HG02798 (cell line): ENCODE measurements around the gene BLOC1S3.

Experiments
- ATAC-seq: cut with Tn5 transposase; IDR thresholded peaks from one replicate; pipeline ENCODE4 v1.9.1; 2021; ENCODE audit warnings: mild to moderate bottlenecking; ENCODE audit not compliant: unreplicated experiment, poor library complexity

The BLOC1S3 gene

DNA sequence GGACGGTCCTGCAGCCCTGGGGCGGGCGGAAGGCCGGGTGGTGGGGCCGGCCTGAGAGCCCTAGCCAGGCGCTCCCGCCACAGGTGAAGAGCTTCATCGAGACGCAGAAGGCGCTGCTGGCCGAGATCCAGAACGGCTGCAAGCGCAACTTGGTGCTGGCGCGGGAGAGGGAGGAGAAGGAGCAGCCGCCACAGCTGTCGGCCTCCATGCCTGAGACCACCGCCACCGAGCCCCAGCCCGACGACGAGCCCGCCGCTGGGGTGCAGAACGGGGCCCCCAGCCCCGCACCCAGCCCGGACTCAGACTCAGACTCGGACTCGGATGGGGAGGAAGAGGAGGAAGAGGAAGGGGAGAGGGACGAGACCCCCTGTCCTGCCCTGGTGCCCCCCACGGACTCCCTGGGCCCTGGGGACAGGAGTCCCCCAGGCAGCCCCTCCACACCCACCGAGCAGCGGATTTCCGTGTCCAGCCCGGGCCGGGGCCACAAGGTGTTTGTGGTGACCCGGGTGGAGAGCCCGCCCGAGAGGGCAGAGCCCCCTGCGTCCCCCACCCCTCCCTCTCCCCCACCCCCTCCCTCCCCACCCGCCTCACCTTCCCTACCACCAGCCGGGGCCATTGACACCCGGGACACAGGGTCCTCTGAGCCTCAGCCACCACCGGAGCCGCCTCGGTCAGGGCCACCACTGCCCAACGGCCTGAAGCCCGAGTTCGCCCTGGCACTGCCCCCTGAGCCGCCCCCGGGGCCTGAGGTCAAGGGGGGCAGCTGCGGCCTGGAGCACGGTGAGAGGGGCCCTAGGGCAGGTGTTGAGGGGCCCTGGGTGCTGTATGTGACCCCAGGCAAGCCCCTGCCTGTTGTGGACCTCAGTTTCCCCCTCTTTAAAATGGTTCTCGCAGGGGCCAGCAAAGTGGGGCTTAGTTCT, 33.1 kb upstream of the BLOC1S3 start:
- ATAC-seq = no peak

DNA sequence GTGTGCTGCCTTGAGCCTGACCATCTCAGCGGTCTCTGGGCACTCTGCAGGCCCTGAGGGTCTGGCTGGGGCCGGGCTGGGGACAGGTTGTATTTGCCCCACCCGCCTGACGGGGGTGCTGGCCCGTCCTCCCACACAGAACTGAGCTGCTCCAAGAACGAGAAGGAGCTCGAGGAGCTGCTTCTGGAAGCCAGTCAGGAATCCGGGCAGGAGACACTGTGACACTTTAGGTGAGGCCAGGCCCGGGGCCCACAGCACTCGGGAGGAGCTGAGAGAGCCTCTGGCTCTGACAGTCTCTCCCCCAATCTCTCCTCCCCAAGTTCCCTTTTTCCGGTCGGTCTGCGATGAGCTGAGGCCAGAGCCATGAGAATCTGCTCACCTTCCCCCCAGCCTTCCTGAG, 32.3 kb upstream of the BLOC1S3 start:
- ATAC-seq = no peak

DNA sequence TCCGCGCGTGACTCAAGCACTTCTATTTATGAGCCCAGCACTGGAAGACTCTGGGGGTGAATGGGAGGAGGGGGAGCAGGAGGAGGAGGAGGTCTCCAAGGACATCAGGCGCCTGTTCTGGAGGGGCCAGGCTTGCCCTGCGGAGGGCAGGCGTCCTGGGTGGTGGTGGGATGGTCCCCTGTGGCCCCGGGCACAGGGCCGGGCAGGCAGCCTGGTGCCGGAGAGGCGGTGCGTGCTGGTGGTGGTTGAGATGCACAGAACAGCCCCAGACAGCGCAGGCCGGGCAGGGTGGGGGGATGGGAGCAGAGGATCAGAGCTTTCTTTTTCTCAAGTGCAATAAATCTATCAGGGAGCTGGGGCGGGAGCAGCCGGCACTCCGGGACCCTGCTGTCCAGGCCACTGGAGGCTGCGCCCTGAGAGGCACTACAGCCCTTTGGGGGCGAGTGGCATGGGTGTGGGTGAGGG, 31.8 kb upstream of the BLOC1S3 start:
- no peak for ATAC-seq

DNA sequence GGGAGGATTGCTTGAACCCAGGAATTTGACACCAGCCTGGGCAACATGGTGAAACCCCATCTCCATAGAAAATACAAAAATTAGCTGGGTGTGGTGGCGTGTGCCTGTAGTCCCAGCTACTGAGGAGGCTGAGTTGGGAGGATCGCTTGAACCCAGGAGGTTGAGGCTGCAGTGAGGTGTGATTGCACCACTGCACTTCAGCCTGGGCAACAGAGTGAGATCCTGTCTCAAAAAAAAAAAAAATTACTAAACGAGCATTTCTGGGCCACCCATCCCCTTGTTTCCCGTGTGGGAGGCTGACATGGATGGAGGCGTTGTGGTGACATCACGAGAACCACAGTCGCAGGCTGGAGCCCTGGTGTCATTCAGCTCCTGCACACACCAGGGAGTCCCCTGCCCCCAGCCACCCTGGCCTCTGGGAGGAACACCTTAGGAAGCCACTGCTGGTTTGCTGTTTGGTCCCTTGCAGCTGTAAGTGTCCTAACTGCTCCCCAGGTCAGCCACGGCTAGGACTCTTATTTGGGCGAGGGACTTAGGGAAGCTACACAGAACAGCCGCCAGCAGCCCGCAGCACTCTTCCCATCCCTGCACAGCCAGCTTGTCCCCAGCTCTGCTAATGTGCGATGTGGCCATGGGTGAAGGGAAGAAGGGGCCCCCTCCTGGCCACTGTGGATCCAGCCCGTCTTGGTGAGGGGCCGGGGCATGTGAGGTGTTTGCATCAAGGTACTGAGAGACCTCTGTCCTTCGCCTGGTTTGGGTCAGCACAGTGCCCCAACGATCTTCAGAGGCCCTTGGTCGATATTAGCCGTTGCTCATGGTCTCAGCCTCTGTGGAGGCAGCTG, 30.5 kb upstream of the BLOC1S3 start:
- ATAC-seq = no peak

GRCh38 chr19:45149129-45149528, 29.5 kb upstream of the BLOC1S3 start:
- no peak for ATAC-seq

DNA sequence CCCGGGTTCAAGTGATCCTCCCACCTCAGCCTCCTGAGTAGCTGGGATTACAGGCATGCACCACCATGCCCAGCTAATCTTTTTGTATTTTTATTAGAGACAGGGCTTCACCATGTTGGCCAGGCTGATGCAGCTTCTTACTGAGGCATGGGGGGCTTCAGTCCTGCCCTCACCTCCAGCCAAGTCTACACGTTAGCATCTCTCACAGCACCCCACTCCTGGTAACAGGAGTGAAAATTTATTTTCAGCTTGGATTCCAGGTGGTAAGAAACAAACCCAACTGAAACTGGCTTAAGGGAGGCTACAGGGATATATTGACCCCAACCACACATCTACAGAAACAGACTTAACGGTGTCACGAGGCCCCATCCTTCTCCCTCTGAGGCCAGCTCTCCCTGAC, 28.4 kb upstream of the BLOC1S3 start:
- ATAC-seq = no peak

DNA sequence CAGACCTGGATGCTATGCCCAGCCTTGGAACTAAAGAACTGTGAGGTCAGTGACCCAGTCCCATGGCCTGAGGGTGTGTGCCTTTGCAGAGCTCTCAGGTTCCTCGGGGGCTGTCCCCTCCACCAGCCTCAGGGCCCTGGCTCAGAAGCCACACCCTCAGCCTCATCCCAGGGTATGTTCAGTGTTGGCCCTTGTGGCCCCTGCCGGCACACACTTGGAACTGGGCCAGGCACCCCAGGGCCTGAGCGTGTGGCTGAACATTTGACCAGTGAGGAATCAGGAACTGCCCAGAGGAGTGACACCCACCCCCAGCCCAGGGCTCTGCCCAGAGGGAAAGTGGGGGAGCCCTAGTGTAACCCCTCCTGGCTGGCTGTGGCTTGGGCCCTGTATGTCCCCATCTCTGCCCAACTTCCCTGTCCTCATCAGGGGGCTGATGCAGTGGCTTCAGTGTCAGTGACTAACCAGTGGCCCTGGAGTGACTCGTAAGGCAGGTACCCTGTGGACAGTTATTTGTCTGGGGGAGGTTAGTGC, 27.8 kb upstream of the BLOC1S3 start:
- ATAC-seq = no peak

GRCh38 chr19:45151320-45151719, 27.3 kb upstream of the BLOC1S3 start:
- ATAC-seq = no peak

DNA sequence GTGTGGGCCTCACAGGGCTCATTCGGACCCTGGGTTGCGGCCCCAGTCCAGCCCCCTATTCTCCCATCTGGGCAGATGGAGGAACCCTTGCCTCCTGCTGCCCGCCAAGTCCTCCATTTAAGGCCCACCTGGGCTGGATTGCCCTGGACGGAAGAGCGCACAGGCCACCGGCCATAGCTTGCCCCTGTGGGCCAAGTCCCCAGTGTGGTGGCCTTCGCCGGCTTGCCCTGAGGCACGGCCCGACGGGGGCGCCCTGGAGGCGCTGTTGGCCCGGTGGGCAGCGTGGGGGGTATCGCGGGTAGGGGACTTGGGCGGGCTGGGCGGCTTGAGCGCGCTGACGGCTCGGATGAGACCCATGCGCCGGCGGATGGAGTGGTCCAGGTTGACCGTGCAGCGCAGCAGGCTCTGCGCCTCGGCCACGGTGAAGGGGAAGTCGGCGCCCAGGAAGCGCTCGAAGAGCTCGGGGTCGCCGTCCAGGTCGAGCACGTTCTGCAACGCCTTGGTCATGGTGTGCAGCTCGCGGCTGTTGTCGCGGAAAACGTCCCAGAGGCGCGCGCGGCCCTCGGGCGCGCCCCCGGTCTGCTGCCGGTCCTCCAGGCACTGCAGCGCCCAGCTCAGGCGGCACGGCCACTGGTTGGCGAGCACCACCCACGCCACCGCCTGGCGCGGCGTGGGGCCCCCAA, 26.6 kb upstream of the BLOC1S3 start:
- ATAC-seq = no peak

GRCh38 chr19:45152504-45153338, 25.9 kb upstream of the BLOC1S3 start:
- no peak for ATAC-seq

DNA sequence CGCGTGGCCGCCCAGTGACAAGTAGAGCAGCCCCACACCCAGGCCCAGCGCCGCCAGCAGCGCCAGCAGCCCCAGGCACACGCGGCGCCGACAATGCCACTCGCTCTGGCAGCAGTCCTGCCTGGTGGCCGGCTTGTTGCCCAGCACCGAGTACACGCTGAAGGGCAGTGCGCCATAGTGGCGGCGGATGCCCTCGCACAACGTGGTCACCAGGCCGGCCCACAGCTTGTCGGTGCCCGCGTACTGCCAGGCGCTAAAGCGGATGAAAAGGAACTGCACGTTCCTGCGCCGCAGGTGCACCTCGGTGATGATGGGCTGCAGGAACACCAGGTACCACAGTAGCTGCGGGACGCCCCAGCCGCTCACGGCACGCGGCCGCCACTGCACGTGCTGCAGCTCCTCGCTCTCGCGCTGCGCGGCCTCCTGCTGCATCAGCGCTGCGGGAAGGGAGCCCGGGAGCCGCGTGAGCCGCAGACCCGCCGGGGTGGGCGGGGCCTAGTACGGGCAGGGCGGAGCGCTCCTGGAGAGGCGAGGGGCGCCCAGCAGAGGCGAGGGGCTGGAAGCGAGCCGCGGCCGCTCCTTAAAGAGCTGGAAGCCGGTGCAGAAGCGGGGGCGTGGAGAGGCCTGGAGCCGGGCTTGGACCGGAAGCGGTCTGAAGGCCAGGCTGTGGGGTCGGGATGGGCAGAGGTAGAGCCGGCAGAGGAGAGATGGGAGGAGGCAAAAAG, 25.1 kb upstream of the BLOC1S3 start:
- no peak for ATAC-seq

DNA sequence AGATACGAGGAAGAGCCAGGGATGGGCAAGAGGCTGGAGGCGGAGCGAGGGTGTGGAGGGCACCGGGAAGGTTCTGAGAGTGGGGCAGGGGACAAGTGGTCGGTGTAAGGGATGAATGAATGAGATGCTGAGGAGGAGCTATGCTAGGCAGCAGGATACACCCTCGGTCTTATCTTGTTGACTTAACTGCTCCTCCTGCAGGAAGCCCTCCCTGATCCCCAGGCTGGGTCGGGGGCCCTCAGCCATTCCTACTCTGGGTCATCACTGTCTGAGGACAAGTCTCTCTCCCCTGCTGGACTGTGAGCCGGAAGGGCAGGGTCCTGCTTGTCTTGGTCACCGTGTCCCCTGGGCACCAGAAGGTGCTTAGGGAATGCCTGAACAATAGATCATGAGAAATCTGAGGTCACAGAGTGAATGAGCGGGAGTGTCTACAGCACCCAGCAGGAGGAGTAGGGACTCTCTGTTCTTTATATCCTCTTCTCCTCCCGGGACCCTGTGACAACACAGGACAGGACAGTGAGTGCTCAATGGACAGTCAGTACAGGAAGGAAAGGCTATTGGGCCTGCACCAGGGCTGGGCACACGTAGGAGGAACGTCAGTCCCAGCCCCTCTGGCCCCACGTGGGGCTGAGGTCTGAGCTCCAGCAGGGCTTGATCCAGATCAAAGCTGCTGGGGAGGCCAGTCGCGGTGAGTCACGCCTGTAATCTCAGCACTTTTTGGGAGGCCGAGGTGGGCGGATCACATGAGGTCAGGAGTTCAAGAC, 24.3 kb upstream of the BLOC1S3 start:
- no peak for ATAC-seq

- no peak for ATAC-seq
These were observed 22.5 kb upstream of the BLOC1S3 start for GRCh38 chr19:45156011-45156630.

DNA sequence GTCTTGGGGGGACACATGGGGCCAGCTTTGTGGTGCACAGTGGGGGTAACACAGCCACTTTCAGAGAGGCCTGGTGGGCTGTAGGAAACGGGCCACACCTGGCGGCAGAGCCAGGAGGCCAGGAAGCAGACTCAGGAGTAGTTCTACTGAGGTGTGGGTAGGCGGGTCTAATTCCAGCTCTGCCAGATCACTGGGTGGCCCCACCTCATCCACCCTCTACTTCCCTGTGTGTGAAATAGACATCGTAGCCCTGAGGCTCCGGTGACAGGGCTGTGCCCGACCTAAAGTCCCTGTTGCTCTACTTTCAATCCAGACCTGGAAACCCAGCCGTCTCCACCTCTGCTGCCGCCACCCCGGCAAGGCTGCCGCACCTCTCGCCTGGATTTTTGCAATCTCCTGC, 21.8 kb upstream of the BLOC1S3 start:
- no peak for ATAC-seq

DNA sequence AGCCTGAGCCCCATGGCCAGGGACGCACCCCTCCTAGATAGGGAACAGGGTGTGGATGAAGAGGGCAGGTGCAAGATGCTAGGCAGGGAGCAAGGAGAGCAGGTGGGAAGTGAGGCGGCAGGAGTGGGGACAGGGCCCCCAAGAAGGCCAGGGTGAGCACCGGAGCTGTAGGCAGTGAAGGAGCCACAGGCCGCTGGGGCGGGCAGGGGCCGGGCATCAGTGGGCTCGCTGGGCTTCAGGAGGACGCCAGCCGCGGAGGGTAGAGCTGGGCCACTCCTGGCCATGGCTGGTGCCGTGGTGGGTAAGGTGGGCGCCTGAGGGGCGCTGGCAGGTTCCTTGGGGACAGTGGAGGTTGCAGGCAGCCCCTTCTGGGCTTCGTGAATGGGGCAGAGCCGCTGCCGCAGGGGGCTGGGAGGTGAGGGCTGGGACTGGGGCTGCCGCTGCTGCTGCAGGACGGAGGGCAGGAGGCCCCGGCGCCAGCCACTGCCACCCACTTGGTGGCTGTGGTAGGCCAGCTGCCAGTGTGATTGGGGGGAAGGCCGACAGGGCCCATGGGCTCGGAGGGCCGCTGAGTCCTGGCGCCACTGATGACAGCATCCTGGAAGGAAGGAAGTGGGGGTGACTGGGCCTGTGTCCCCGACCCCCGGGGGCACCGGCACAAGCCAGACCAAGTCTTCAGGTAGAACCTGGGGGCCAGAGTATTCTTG, 19.9 kb upstream of the BLOC1S3 start:
- no peak for ATAC-seq

- no peak for ATAC-seq
These were observed 19.2 kb upstream of the BLOC1S3 start for GRCh38 chr19:45159210-45159970.

DNA sequence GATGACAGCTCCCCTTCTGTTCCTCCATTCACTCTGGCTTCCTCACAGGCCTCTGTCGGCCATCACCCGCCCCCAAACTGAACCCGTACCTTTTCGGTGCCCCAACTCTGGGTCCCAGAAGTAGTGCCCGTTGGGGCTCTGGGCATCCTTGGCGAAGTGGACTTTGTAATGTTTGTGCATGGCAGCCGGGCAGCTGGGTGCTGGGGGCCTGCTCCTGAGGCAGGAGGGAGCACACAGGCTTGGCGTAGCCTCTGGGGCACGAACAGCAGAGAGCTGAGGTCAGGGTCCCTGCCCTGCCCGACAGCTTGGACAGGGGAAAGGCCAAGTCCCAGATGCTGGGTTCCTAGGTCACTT, 18.6 kb upstream of the BLOC1S3 start:
- ATAC-seq = no peak
